ENCODE results near the gene ERG.

- TF ChIP-seq POLR2A (IDR thresholded peaks at IDR 0.05; ENCODE audit: extremely low read depth, insufficient read length): no peak
- TF ChIP-seq CTCF (IDR thresholded peaks at IDR 0.05; ENCODE audit: low read depth, low read length): no peak
- TF ChIP-seq MYC (IDR thresholded peaks at IDR 0.05; ENCODE audit: low read depth, low read length): no peak
- no peak for TF ChIP-seq MAX (IDR thresholded peaks at IDR 0.05; ENCODE audit: low read depth, low read length)
These were observed 109.0 kb downstream of the ERG start for GRCh38 chr21:38389354-38389676.
